Transverse colon (tissue), 4 donors: ENCODE measurements around the gene CEP126. TPM values are rescaled to one million over a fixed set of nuclear protein-coding genes. Genes with fewer than 3 reads are reported as not detected.
"Not testable (repeated sequence)": the region's sequence is repeated elsewhere in the genome, so short reads cannot be mapped to it uniquely, and the experiment has no call there.

Experiments
- DNase-seq: peaks from one replicate; pipeline ENCODE4 v3.0.0-alpha.2; 2019
- H3K27ac ChIP-seq, 4 donors: fragments of 200-600 bp; sonication (generic); 2 replicates each; pipeline ENCODE4 v1.5.1; 2016 to 2018; ENCODE audit warnings: inconsistent platforms in 4 of 4
- H3K27me3 ChIP-seq: fragments of 200-600 bp; sonication (generic); 2 replicates; pipeline ENCODE4 v1.5.1; 2017; ENCODE audit warnings: inconsistent platforms
- H3K36me3 ChIP-seq, 4 donors: fragments of 200-600 bp; sonication (generic); 2 replicates each; pipeline ENCODE4 v1.5.1; 2017 to 2019; ENCODE audit warnings: inconsistent platforms in 4 of 4
- H3K4me1 ChIP-seq, 4 donors: fragments of 200-600 bp; sonication (generic); 2 replicates each; pipeline ENCODE4 v1.5.1; 2017 to 2020; ENCODE audit warnings: inconsistent platforms in 4 of 4
- H3K4me3 ChIP-seq, 4 donors: fragments of 200-600 bp; sonication (generic); 1 replicate in 1 of 4; 2 replicates in 3 of 4; pipeline versions ENCODE4 v1.5.1 to v1.6.1; 2017 to 2019; ENCODE audit warnings: inconsistent platforms in 4 of 4
- H3K9me3 ChIP-seq, 2 donors: fragments of 200-600 bp; sonication (generic); 2 replicates each; pipeline ENCODE4 v1.5.1; 2017 to 2019; ENCODE audit warnings: inconsistent platforms in 2 of 2
- EP300 ChIP-seq: sonication (generic); formaldehyde crosslinking; IDR thresholded peaks from one replicate; pipeline ENCODE4 v1.6.1; 2017; ENCODE audit warnings: antibody characterized with exemption, low read depth
- POLR2A ChIP-seq: fragments of 450-650 bp; IDR thresholded peaks from one replicate; pipeline ENCODE4 v1.6.1; 2016; ENCODE audit warnings: antibody characterized with exemption, mild to moderate bottlenecking, moderate library complexity
- POLR2AphosphoS5 ChIP-seq, 3 donors: sonication (generic); formaldehyde crosslinking; IDR thresholded peaks; one replicate each; pipeline ENCODE4 v1.6.1; 2016; ENCODE audit warnings: antibody characterized with exemption in 3 of 3
- WGBS, 2 donors: methylation state at CpG; one replicate each; pipeline ENCODE4 v1.1.5; 2018; ENCODE audit warnings: low coverage in 1 of 2; 5-methylcytosine and 5-hydroxymethylcytosine counted together
- in situ Hi-C, 4 donors: fragments of 200-750 bp; cut with MboI; loops; one replicate each; pipeline versions ENCODE4 v1.15.0 to v1.15.1; 2017; ENCODE audit warnings: low sequenced_read_pairs in 3 of 4, low pct_ligation_motif_present in 1 of 4, low pct_unique_long_range_greater_than_20kb in 1 of 4
- intact Hi-C: fragments of 100-400 bp; cut with DNase I; formaldehyde crosslinking; loops from one replicate; pipeline ENCODE4 v1.15.1; 2023; ENCODE audit warnings: low total_unique reads
- total RNA-seq, 4 donors: library from RNA; depleted of rRNA; stranded (reverse); fragments of >200 nt; gene quantifications; one replicate each; pipeline ENCODE4 v1.1.0, GENCODE V29; 2016
- TF ChIP-seq, protein P1 (sequence below), 5 experiments: fragments of 200-600 bp in 3 of 5; fragments of 450-650 bp in 2 of 5; sonication (generic) in 3 of 5; IDR thresholded peaks; 1 replicate in 2 of 5; 2 replicates in 3 of 5; pipeline ENCODE4 v1.5.1; 2016 to 2017; ENCODE audit warnings: antibody characterized with exemption in 5 of 5, inconsistent platforms in 3 of 5, mild to moderate bottlenecking in 2 of 5, moderate library complexity in 1 of 5

CEP126 gene
- total RNA-seq, 4 donors from 2014 or later = 1.1 to 6.4 (median 3.8) TPM

DNA sequence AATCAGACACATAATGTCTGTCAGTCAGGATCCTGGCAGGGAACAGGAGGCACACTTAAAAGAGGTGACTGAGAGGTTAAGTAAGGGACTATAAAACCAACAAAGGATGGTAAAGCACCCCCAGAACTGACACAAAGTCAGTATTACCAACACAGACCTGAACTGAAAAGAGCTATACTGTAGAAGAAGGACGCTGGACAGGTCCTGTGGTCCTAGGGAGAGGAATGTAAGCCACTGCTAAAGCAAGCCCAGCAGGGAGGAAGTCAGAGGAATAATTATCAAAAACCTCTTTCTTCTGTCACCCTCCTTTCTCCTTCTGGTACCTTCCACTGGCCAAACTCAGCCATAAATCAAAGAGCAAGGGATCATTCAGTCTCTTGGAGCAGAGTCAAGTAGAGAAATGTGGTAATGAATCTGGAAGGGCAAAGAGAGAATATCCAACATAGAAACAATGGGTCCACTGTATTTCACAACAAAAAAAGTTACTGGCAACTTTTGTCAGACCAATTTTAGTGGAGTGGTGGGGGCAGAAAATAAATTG is 34.9 kb downstream of the CEP126 start:
- no peak for TF ChIP-seq EP300
- TF ChIP-seq, protein P1, sequence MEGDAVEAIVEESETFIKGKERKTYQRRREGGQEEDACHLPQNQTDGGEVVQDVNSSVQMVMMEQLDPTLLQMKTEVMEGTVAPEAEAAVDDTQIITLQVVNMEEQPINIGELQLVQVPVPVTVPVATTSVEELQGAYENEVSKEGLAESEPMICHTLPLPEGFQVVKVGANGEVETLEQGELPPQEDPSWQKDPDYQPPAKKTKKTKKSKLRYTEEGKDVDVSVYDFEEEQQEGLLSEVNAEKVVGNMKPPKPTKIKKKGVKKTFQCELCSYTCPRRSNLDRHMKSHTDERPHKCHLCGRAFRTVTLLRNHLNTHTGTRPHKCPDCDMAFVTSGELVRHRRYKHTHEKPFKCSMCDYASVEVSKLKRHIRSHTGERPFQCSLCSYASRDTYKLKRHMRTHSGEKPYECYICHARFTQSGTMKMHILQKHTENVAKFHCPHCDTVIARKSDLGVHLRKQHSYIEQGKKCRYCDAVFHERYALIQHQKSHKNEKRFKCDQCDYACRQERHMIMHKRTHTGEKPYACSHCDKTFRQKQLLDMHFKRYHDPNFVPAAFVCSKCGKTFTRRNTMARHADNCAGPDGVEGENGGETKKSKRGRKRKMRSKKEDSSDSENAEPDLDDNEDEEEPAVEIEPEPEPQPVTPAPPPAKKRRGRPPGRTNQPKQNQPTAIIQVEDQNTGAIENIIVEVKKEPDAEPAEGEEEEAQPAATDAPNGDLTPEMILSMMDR (IDR thresholded peaks at IDR 0.05) = no peak
- no peak for TF ChIP-seq POLR2AphosphoS5 (IDR thresholded peaks at IDR 0.05)
- TF ChIP-seq POLR2A = no peak
- H3K27me3 ChIP-seq = no peaks in the 10 kb centered on the region
- intact Hi-C loops = no loop called here
- no peaks in the 10 kb centered on the region for H3K9me3 ChIP-seq
- no peak overlapping the region for H3K27ac ChIP-seq
- no peaks in the 10 kb centered on the region for H3K36me3 ChIP-seq
- no peak overlapping the region for H3K4me3 ChIP-seq
- WGBS, 2 donors = 64 to 67% methylated on average over 1 of the region's 1 CpG
- in situ Hi-C loops = no loop called here
- H3K4me1 ChIP-seq = no peaks in the 10 kb centered on the region
- DNase-seq = no peak

DNA sequence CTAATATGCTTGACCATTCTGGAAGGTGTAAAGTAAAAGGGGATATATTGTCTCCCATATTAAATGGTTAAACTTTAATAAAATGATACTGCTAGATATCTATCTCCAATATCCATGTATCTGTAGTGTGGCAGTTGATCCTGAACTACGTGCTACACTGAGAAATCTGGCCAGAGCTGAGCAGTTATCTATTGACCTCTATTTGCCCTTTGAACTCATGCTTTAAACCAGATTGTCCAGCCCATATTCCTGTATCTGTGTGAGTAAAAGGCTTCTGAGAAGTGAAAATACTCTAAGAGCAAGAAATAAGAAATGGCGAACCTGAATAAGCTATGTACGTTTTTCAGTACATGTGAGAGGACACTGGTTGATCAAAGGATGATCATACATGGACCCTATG is 40.5 kb downstream of the CEP126 start:
- no peak overlapping the region for H3K4me3 ChIP-seq
- no peaks in the 10 kb centered on the region for H3K4me1 ChIP-seq
- no peaks in the 10 kb centered on the region for H3K9me3 ChIP-seq
- no peak for DNase-seq
- H3K27me3 ChIP-seq = no peaks in the 10 kb centered on the region
- WGBS, 2 donors = 85 to 95% methylated on average over 3 of the region's 3 CpGs
- TF ChIP-seq, protein P1 (IDR thresholded peaks at IDR 0.05) = no peak
- no peak for TF ChIP-seq EP300
- intact Hi-C loops = no loop called here
- H3K27ac ChIP-seq = no peak overlapping the region
- no peaks in the 10 kb centered on the region for H3K36me3 ChIP-seq
- in situ Hi-C loops = no loop called here

DNA sequence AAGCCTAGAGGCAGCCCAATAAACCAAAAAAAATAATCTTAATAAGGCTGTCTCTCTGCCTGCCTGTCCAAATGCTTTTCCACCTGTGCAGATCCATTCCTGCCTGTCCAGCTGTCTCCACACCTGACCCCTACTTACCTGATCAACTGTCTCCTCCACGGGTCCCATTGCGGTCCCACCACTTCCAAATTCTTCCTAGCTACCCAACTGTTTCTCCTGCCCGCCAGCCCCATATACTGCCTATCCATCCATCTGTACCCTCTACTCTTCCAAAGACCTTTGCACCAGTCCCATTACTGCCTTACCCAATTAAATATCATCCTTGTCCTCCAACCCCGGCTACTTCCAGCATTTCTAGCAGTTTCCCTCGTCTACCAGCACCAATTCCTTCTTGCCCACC is 40.9 kb downstream of the CEP126 start:
- TF ChIP-seq, protein P1 (IDR thresholded peaks at IDR 0.05) = no peak
- TF ChIP-seq POLR2A (no peak), POLR2AphosphoS5 (IDR thresholded peaks at IDR 0.05) (no peak), EP300 (no peak)
- no peak for DNase-seq
- Histone ChIP-seq H3K4me3 (no peak overlapping the region), H3K4me1 (no peaks in the 10 kb centered on the region), H3K27me3 (no peaks in the 10 kb centered on the region), H3K36me3 (no peaks in the 10 kb centered on the region), H3K27ac (no peak overlapping the region), H3K9me3 (no peaks in the 10 kb centered on the region)
- intact Hi-C loops = no loop called here
- in situ Hi-C loops = no loop called here
- 82 to 85% methylated on average over 4 to 5 of the region's 5 CpGs for WGBS, 2 donors

DNA sequence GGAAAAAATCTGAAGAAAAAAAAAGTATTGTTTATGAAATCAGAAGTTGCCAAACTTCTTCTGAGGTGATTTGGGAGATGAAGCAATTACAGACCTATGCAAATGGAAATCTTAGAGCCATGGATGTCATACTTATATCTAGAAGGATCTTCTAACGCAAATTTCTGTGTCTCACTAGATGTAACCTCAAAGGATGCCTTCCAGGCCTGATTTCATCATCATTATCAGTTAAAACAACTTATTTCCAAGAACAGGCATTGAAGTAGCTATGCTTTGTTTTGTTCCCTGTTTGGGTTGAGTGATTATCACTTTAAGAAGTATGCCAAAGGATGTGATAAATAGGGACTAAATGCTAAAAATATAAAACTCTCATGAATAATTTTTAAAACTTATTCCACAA is 45.4 kb downstream of the CEP126 start:
- 85 to 100% methylated on average over 1 of the region's 1 CpG for WGBS, 2 donors
- intact Hi-C loops (no loop called here), in situ Hi-C loops (no loop called here)
- no peak for DNase-seq
- Histone ChIP-seq H3K9me3 (no peaks in the 10 kb centered on the region), H3K27me3 (no peaks in the 10 kb centered on the region), H3K36me3 (no peaks in the 10 kb centered on the region), H3K27ac (no peak overlapping the region), H3K4me3 (no peak overlapping the region), H3K4me1 (no peaks in the 10 kb centered on the region)
- TF ChIP-seq, protein P1 (IDR thresholded peaks at IDR 0.05) = no peak
- TF ChIP-seq POLR2AphosphoS5 (IDR thresholded peaks at IDR 0.05) = no peak
- no peak for TF ChIP-seq EP300

DNA sequence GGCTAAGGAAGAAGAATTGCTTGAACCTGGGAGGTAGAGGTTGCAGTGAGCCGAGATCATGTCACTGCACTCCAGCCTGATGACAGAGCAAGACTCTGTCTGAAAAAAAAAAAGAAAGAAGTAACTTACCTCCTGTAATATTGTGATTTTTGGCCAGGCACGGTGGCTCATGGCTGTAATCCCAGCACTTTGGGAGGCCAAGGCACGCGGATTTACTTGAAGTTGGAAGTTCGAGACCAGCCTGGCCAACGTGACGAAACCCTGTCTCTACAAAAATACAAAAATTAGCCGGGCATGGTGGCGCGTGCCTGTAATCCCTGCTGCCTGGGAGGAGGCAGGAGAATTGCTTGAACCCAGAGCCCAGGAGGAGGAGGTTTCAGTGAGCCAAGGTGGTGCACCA is 49.4 kb downstream of the CEP126 start:
- H3K36me3 ChIP-seq, H3K4me1 ChIP-seq, H3K4me3 ChIP-seq, H3K27me3 ChIP-seq, in situ Hi-C loops, DNase-seq, H3K27ac ChIP-seq, H3K9me3 ChIP-seq, intact Hi-C loops: not testable (repeated sequence)
- WGBS, 2 donors = 92 to 96% methylated on average over 9 to 10 of the region's 10 CpGs
